Mucosa of stomach (tissue), 1 donor: ENCODE data around the gene REEP3.
A peak's percentile ranks its signal among the peaks of the same experiment; 100 is the strongest.
"Not testable (repeated sequence)": the region's sequence is repeated elsewhere in the genome, so short reads cannot be mapped to it uniquely, and the experiment has no call there.

Source experiments
- H3K27me3 ChIP-seq: one replicate; pipeline ENCODE4 v1.7.0; 2013; ENCODE audit warnings: mild to moderate bottlenecking, low read length; ENCODE audit not compliant: control insufficient read depth, insufficient read depth
- H3K36me3 ChIP-seq: one replicate; pipeline ENCODE4 v1.7.0; 2013; ENCODE audit warnings: low read length; ENCODE audit not compliant: control insufficient read depth, insufficient read depth
- H3K4me1 ChIP-seq: one replicate; pipeline ENCODE4 v1.7.0; 2013; ENCODE audit warnings: mild to moderate bottlenecking, low read length; ENCODE audit not compliant: control insufficient read depth, insufficient read depth
- H3K4me3 ChIP-seq: one replicate; pipeline ENCODE4 v1.7.0; 2013; ENCODE audit warnings: low read length
- H3K9ac ChIP-seq: one replicate; pipeline ENCODE4 v1.7.0; 2013; ENCODE audit warnings: mild to moderate bottlenecking, low read length, moderate library complexity
- H3K9me3 ChIP-seq: one replicate; pipeline ENCODE4 v1.7.0; 2013; ENCODE audit warnings: mild to moderate bottlenecking, low read length, moderate library complexity; ENCODE audit not compliant: control insufficient read depth
- donor health status: Pancreatic carcinoma.

The REEP3 gene, protein sequence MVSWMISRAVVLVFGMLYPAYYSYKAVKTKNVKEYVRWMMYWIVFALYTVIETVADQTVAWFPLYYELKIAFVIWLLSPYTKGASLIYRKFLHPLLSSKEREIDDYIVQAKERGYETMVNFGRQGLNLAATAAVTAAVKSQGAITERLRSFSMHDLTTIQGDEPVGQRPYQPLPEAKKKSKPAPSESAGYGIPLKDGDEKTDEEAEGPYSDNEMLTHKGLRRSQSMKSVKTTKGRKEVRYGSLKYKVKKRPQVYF

DNA sequence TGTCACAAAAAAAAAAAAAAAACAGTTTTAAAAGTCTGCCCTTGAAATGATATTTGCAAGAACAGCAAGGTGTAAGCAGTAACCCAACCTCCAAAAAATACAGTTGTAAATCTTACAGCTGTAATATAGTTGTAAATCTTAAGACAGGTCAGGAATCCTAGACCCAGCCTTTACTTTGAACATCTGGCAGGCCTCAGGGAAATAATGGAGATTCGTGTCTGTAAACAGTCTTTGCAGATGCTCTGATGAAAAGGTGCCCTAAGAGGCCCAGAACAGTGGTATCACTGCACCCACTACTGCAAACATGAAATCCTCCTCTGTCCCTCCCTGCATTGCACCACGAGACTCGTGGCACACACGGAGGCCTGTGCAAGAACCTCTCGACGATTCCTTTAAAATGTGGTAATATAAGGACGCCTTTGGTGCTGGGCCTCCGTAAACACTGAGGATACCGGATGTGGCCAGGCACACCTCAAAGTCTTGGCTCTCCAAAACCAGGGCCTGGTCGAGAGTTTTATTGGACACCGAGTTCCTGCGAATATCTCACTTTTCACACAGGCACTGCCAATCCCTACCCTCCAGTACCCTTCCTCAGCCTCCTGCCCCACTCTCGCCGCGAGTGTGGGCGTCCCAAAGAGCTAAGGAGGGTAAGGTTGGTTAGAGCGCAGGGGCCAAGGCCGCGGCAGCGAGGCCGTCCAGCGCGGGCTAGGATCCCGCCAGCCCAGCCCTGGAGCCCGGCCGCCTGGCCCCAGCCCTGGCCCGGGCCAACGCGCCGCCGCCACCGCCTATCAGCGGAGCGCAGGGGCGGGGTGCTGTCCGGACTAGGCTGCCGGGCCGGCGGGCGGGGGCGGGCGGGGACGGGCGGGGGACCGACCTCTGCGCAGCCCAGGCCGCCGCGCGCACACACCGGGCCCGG is at the start of gene REEP3:
TSS of gene REEP3 (plus strand) at position 902 of the 916 bp plus-strand sequence. CDS start 145 bp downstream, outside the sequence.
- no peaks in the 10 kb centered on the region for H3K27me3 ChIP-seq
- no peaks in the 10 kb centered on the region for H3K9me3 ChIP-seq
- peak within 1 kb of the TSS; percentile 95 for H3K9ac ChIP-seq
- H3K4me1 ChIP-seq = peaks cover 23% of the 10 kb centered on the region
- H3K36me3 ChIP-seq = no peaks in the 10 kb centered on the region
- H3K4me3 ChIP-seq = peak within 1 kb of the TSS; percentile 81

DNA sequence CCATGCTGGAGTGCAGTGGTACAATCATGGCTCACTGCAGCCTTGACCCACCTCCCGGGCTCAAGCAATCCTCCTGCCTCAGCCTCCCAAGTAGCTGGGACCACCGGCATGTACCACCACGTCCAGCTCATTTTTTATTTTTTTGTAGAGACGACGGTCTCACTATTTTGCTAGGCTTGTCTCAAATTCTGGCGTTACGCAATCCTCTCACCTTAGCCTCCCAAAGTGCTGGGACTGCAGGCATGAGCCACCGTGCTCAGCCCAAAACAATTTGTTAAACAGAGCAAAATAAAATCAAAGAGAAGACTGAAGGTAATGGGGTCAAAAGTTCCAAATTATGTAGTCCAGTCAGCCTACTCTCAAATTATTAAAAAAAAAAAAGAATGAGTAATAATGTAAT is 46.7 kb upstream of the REEP3 start:
- Histone ChIP-seq H3K27me3 (no peaks in the 10 kb centered on the region), H3K4me3 (no peak overlapping the region), H3K36me3 (no peaks in the 10 kb centered on the region), H3K4me1 (peaks cover 4% of the 10 kb centered on the region), H3K9ac (no peak overlapping the region), H3K9me3 (no peaks in the 10 kb centered on the region)

DNA sequence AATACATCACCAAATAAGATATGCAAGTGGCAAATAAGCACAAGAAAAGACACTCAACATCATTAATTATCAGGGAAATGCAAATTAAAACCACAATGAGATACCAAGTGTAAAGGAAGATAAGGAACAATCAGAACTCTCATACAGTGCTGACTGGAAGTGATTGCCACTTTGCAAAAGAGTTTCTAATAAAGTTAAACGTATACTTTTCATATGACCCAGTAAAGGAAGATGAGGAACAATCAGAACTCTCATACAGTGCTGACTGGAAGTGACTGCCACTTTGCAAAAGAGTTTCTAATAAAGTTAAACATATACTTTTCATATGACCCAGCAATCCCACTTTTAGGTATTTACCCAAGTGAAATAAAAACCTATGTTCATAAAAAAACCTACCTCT is 43.3 kb upstream of the REEP3 start:
- H3K4me3 ChIP-seq = no peak overlapping the region

DNA sequence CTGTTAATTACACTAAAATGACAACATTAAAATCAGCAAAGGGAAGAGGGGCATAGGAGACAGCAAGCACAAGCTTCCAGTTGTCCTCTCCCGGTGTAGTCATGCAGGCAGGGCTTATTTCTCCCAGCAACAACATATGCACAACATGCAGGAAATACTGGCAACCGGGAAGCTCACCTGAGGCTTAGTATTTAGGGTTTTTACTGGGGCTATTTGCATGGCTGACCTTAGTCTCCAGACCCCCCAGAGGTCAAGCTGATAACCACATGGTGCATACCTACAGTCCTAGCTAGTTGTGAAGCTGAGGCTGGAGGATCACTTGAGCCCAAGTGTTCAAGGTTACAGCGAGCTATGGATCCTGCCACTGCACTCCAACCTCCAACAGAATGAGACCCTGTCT is 42.6 kb upstream of the REEP3 start:
- no peaks in the 10 kb centered on the region for H3K9me3 ChIP-seq
- no peak overlapping the region for H3K9ac ChIP-seq
- peaks cover 4% of the 10 kb centered on the region for H3K4me1 ChIP-seq
- H3K27me3 ChIP-seq = no peaks in the 10 kb centered on the region
- no peak overlapping the region for H3K4me3 ChIP-seq
- H3K36me3 ChIP-seq = no peaks in the 10 kb centered on the region

More for the DNA sequence above, 43.3 kb upstream of the REEP3 start:
- Histone ChIP-seq H3K4me1 (peaks cover 4% of the 10 kb centered on the region), H3K36me3 (no peaks in the 10 kb centered on the region), H3K9ac (no peak overlapping the region), H3K27me3 (no peaks in the 10 kb centered on the region), H3K9me3 (no peaks in the 10 kb centered on the region)

DNA sequence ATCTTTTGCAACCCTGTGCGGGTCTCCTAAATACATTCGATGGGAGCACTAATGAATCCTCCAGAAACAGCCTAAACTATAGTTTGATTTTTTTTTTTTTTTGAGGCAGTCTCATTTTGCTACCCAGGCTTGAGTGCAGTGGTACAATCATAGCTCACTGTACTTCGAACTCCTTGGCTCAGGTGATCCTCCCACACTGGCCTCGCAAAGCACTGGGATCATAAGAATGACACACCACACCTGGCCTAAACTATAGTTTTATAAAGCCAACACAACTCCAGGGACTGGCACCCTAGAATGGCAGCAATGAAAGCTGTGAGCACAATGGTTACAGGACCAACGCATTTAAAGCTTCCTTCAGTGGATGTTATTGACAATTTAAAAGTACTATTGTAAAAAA is 41.0 kb upstream of the REEP3 start:
- H3K4me3 ChIP-seq = no peak overlapping the region
- no peaks in the 10 kb centered on the region for H3K27me3 ChIP-seq
- H3K9ac ChIP-seq = no peak overlapping the region
- no peaks in the 10 kb centered on the region for H3K9me3 ChIP-seq
- H3K4me1 ChIP-seq = peaks cover 4% of the 10 kb centered on the region
- no peaks in the 10 kb centered on the region for H3K36me3 ChIP-seq

DNA sequence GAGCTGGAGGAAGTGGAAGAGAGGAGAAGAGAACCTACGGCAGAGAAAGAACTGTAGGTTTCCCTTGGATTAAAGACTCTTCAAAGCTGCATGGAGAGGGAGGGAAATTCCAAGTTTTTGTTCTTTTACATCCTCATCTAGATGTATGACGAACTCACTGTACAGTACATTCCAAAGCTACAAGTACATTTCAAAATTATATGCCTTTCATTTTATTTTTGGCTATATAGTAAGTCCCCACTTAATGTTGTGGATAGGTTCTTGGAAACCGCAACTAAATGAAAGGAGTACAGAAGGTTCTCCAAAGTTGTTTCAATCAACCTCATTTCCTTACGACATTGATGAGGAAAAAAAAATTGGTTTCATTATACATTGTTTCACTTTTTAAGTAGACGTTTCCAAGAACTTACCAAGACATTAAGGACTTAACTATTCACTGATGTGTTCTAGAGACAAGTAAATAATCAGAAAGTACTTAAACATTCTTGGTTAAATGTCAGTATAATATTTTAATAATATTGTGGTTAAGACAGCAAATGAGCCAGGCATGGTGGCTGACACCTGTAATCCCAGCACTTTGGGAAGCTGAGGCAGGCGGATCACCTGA is 39.3 kb upstream of the REEP3 start:
- H3K4me3 ChIP-seq = no peak overlapping the region
- no peaks in the 10 kb centered on the region for H3K36me3 ChIP-seq
- H3K9ac ChIP-seq = no peak overlapping the region
- no peaks in the 10 kb centered on the region for H3K9me3 ChIP-seq
- H3K27me3 ChIP-seq = no peaks in the 10 kb centered on the region
- peaks cover 4% of the 10 kb centered on the region for H3K4me1 ChIP-seq

DNA sequence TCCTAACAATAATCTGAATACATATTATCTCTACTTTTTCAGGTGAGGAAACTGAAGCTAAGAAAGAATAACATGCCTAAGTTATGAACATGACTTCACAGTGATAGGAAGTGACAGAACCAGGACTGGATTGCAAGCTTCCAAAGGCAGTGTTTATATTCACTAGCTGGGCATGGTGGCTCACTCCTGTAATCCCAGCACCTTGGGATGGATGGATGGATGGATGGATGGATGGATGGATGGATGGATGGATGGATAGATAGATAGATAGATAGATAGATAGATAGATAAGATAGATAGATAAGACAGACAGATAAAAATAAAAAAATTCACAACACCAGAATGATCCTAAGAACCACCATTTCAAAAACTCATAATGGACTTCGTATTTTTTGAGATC is 37.2 kb upstream of the REEP3 start:
- H3K4me1 ChIP-seq = no peaks in the 10 kb centered on the region
- no peaks in the 10 kb centered on the region for H3K27me3 ChIP-seq
- no peaks in the 10 kb centered on the region for H3K9me3 ChIP-seq

DNA sequence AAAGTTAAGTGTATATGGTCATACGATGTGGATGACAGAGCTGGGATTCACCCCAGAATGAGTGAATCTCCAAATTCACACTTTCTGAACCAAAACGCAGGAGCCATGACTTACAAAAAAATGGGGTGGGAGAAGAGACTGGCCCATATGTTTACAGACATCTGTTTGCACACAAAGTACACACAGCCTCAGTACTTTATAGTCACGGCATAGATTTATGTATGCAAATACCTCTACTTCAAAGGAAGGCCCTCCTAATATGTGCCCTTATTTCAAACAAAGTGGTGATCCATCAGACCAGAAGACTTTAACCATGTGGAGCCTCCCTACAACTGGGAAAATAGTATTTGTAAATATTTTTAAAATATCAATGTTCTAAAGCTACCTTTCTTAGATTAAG is 33.2 kb upstream of the REEP3 start:
- Histone ChIP-seq H3K36me3 (no peaks in the 10 kb centered on the region), H3K4me1 (no peaks in the 10 kb centered on the region), H3K9ac (no peak overlapping the region), H3K27me3 (no peaks in the 10 kb centered on the region), H3K4me3 (no peak overlapping the region), H3K9me3 (no peaks in the 10 kb centered on the region)

More for the DNA sequence above, 37.2 kb upstream of the REEP3 start:
- Histone ChIP-seq H3K9ac (no peak overlapping the region), H3K4me3 (no peak overlapping the region), H3K36me3 (no peaks in the 10 kb centered on the region)

DNA sequence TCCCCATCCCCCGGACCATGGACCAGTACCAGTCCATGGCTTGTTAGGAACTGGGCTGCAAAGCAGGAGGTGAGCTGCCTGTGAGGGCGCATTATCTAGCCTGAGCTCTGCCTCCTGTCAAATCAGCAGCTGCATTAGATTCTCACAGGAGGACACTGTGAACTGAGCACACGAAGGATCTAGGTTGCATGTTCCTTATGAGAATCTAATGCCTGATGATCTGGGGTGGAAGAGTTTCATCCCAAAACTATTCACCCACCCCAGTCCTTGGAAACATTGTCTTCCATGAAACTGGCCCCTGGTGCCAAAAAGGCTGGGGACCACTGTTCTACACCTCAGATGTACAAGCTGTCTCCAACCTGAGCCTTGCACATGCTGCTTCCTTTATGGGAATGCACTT is 31.4 kb upstream of the REEP3 start:
- Histone ChIP-seq H3K27me3 (no peaks in the 10 kb centered on the region), H3K9me3 (no peaks in the 10 kb centered on the region), H3K4me1 (no peaks in the 10 kb centered on the region), H3K36me3 (no peaks in the 10 kb centered on the region), H3K4me3 (no peak overlapping the region), H3K9ac (no peak overlapping the region)

DNA sequence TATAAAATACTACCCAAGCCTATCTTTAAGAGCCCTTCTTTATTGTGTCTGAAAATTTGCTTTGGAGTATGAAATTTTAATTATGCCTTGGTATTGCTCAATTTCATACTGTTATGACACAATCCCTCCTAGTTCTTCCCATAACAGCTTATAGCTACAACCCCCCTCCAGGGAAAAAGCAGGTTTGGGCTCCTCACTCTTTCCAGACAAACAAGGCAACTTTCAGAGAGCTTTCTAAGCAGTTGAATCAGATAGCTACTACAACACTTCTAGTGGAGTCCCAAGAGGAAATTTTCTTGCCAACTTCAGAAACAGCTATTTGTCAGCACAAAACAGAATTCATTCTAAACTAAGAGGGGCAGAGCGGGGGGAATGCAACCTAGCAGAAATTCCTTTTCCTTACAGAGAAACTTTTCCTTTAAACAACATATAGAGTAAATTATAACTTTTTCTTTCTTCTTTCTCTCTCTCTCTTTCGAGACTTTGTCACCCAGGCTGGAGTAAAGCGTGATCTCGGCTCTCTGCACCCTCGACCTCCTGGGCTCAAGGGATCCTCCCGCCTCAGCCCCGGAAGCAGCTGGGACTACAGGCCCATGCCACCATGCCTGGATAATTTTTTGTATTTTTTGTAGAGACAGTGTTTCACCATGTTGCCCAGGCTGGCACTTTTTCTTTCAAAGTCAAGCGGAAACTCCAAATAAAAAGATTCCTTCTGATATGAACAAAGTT is 29.4 kb upstream of the REEP3 start:
- Histone ChIP-seq H3K36me3 (no peaks in the 10 kb centered on the region), H3K9me3 (no peaks in the 10 kb centered on the region), H3K4me3 (no peak overlapping the region), H3K4me1 (no peaks in the 10 kb centered on the region), H3K9ac (no peak overlapping the region), H3K27me3 (no peaks in the 10 kb centered on the region)

DNA sequence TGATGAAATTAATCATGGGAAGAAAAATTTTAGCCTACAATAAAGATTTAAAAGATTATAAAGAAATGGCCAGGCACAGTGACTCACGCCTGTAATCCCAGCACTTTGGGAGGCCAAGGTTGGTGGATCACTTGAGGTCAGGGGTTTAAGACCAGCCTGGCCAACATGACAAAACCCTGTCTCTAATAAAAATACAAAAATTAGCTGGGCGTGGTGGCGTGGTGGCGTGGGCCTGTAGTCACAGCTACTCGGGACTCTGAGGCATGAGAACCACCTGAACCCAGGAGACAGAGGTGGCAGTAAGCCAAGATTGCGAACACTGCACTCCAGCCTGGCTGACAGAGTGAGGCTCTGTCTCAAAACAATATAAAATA is 28.9 kb upstream of the REEP3 start:
- not testable (repeated sequence) for H3K4me1 ChIP-seq, H3K36me3 ChIP-seq, H3K27me3 ChIP-seq, H3K9ac ChIP-seq, H3K9me3 ChIP-seq, H3K4me3 ChIP-seq
